T-helper 9 cell (primary cell): ENCODE results near the gene OAF.
"Not testable (repeated sequence)": the region's sequence is repeated elsewhere in the genome, so short reads cannot be mapped to it uniquely, and the experiment has no call there.

Experiments
- DNase-seq: peaks from one replicate; pipeline ENCODE4 v3.0.0-alpha.2; 2020

OAF gene

DNA sequence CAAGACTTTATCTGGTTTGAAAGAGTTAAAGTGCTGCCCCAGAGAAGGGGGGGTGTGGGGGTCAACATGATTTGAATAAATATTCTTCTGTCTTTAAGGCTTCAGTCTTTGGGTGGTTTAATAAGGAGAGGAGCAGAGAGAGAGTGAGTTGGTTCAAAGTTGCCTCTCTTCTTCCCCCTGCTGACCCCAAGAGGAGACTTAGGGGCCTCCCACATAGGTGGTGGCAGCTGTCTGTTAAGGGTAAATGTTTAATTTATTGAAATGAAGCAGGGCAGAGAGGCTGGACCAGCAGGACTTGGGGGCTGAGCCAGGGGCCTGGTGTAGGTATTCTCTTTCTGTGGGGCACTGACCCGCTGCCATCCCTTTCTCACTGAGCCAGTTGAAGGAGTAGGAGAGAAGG lies 34.6 kb downstream of the OAF start:
- no peak for DNase-seq

DNA sequence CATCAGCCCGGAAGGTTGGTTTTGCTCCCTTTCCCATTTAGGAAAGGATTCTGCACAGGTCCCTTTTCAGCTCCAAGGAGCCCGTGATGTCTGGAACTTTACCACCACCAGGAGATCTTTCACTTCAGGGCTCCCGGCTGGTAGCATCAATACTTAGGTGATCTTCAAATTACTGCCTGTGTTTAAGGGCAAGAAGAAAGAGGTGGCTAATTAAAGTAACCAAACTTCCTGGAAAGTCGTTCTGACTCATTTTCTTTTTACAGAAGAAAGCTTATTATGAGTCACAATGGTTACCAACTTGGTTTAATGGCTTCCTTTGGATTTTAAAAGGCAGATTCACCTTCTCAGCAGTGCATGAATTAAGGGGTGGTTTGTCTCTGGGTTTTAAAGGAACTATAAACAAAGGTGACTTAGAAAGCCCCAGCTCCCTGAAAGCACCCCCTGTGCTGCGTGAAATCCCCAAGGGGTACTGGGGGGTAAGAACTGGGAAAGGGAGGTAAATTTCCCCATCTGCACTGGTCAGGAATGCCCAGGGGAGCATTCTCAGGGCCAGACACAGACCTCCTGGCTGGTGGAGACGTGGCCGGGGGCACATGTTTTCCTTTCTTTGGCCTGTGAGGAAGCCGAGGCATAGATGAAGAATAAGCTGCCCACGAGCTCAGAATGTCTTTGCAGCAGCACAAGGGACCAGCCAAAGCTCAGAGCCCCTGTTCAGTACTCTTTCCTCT lies 37.9 kb downstream of the OAF start:
- no peak for DNase-seq

DNA sequence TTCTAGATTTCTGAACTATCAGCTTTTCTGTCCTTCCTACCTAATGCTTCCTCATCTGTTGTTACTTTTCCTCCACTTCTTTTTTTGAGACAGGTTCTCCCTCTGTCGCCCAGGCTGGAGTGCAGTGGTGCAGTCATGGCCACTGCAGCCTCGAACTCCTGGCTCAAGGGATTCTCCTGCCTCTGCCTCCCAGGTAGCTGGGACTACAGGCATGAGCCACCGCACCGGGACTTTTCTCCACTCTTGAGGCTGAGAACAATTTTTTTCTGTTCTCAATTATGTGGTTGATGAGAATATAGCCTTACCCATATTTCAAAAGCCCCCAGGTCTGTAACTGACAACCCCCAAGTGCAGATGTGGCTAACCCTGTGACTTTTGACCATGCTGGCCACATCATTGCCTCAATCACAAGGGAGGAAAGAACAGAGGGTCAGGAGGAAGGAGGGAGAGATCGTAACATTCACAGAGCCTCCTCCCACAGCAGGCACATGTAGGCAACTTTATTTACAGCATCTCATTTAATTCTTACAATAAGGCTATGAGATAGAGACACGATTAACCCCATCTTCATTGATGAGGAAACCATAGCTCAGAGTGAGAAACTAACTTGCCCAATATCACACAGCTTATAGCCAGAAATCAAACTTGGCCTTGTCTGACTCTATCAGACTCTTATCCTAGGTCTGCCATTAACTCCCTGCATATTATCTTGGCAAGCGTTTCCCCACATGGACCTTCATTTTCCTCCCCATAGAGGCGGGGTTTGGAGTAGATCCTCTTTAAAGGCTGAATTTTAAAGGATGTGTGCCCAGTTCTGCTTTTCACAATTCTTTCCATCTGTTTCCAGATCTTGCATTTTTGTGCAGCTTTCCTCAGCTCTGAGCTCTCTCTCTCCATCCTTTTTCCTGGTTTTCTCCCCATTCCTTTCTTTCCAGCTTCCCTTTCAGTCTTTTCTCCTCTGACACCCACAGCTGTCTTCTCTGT lies 38.7 kb downstream of the OAF start:
- DNase-seq = no peak

DNA sequence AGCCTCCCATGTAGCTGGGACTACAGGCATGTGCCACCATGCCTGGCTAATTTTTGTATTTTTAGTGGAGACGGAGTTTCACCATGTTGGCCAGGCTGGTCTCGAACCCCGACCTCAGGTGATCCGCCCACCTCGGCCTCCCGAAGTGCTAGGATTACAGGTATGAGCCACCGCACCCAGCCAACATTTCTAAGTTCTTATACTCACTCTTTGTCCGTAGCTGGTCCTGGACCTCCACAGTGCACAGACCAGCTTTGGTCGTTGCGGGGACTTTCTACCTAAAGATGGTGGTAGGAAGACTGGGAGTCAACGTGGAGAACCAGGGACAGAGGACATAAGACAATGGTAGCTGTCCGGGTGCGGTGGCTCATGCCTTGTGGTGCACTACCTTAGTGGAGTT lies 42.5 kb downstream of the OAF start:
- DNase-seq = not testable (repeated sequence)

DNA sequence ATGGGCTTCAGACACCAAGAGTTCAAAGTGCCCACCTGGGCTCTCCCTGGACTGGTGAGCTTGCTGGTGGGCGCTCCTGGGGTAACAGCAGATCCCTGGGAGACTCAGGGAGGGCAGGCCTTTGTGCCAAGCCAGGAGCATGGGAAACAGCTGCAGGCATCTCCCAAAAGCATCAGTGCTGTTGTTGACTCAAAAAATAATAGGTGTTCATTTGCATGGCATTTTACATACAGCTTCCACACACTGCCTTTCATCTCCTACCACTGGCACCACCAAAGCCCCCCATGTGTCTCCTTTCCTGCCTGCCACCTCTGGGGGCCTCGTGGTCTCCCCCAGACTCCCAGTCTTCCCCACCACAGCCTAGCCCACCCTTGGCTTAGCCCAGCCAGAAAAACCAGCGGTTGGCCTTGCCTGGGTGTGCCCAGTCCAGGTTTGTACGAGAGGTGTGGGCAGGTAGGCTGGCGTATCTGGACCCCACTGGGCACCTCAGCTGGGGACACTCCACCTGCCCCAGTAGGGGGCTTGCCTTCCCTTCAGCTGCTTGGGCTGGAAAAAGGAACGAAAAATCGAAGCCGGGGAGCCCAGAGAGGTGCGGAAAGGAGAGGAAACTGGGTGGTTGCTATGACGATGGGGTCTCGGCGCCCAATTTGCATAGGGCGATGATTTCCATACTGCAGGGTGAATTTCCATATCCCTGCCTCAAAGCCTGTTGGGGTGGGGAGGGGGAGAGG lies 44.1 kb downstream of the OAF start:
- DNase-seq = no peak

DNA sequence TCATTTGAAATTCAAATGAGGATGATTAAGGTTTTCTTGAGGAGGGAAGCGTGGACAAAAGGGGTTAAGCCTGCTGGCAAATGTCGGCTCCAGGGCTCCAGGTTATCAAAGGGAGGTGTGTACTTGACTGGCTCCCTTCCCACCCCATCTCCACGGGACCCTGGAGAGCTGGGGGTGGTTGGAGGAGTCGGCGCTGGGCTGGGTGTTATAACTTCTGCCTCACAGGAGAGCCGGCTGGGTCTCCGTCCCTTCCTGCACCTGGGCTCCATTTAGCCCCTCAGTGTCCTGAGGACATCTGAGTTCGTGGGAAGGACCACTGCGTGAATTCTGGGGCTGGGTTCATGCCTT lies 44.7 kb downstream of the OAF start:
- DNase-seq = no peak

DNA sequence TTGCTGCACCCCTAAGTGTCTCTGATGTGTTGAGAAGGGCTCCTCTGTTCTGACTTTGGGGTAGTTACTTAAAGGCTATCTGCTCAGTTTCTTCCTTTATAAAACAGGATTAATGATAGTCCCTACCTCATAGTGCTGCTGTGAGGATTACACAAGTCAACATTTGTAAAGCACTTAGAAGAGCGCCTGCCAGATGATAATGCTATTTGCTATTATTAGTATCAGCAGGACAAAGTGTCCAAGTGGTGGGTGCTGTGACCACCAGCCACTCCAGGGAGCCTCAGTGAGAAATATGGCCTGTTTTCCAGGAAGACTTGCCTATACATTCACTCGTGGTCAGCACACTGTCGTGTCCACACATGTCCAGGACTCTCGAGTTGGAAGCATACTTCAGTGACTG lies 45.3 kb downstream of the OAF start:
- no peak for DNase-seq

DNA sequence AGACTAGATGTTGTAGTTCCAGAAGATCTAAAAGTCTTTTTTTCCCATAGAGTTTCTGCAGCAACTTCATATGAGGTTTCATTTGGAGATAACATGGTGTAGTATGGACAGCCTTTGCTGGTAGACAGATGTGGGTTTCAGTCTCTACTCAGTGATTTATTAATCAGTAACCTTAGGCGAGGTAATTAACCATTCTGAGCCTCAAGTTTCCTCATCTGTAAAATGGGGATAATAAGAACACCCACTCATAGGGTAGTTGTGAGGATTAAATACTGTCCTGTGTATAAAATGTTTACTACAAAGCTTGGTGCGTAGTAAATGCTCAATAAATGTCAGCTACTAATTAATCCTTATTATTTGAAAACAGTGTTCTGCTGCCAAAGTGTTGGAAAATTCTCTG lies 45.9 kb downstream of the OAF start:
- no peak for DNase-seq

DNA sequence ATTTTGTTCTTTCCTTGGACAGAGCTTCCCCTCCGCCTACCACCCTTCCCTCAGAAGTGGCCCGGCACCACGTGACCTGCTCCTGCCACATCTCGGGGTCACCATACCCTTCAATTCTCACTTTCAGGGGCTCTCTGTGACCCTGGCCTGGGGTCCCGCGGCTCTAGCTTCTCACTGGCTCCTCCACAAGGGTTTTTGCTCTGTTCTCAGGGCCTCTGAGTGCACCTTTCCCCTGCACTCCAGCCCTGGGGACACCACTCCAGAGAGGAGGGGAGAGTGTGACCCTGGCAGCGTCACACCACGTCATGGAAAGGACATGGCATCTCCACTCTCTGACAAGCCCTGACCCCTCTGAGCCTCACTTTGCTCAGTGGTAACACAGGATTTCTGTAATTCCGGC lies 46.5 kb downstream of the OAF start:
- DNase-seq = no peak

DNA sequence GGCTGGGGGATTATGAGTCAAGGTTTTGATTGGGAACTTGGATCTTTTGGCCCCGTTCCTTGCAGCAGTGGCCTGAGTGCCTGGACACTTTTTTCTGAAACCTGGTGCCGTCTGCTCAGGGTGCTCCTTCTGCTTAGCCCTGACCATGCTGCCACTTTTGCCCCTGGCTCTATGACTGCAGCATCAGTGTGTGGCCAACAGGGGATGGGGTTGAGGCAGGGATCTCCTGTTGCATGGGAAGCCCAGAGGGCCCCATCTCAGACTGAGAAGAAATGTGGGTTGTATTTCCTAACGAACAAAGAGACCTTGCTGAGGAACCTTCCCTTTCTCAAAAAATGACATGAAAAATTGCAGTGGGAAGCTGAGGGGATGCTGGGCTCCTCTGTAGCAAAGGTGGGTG lies 47.8 kb downstream of the OAF start:
- no peak for DNase-seq

DNA sequence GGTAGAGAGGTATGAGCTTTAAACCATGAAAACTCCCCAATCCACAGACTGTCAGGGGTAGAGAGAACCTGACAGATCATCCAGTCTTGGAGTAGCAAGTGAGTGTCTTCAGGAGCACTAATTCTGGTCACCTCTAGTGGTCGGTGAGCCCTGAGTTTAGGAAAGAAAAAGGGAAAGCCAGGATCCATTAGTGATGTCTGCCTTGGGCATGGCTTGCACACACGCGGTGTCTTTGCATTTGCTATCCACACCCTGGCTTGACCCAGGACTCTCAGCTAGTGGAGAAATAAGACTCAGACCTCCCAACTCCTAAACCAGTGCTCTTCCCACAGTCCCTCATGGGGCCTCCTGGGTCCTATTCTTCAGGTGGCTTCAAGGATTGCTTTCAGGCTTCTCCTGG lies 48.4 kb downstream of the OAF start:
- no peak for DNase-seq

DNA sequence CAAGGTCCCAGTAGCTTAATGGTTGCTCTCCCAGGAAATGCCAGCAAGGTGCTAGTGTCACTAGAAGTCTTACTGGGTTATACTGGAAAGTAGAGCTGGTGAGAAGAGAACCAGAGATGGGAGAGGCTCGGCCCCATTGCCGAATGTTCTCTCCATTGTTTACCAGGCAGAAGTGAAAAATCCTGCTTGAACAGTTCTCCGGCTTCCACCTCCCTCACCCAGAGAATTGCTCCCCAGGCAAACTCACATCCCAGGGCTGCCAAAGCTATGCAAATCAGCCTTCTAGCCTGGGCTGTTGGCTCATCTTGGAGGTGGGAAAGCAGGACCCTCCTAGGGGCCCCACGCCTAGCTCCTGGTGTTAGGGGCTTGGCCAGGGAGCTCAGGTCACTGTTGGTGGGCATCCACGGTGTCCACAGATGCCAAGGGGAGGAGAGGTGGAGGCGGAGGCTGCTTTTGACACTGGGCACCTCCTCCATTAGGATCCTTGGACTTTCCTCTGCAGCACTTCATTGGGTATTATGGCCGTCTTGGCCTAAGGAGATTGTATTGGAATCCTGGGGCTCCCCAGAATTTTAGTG lies 49.2 kb downstream of the OAF start:
- DNase-seq = no peak

DNA sequence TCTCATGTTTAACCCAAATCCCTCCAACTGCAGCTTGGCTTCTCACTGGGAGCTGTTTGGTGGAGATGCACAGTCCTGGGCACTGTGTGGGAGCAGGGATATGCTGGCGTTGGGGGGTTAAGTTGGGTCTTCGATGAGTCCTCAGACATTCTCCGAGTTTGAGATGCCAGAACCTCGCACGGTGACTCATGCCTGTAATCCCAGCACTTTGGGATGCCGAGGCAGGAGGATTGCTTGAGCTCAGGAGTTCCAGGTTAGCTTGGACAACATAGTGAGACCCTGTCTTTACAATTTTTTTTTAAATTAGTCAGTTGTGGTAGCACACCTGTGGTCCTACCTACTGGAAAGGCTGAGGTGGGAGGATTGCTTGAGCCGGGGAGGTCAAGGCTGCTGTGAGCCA lies 49.8 kb downstream of the OAF start:
- DNase-seq = no peak

DNA sequence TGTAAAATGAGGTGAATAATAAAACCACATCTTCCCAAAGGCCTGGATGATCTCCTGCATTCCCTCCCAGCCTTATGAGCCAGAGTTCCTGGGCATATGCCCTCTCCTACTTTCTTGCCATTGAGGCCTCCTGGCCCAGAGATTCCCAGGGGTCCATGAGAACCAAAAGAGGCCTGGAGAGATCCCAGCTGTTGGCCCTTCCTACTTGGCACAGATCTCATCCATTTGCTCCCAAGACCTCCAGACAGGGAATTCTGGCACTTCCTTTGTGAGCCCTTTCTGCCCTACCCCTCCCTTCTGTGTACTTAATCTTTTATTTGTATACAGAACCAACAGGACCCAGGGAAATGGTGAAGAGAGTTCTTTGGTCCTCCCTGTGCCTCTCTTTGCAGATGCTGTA lies 50.5 kb downstream of the OAF start:
- no peak for DNase-seq

DNA sequence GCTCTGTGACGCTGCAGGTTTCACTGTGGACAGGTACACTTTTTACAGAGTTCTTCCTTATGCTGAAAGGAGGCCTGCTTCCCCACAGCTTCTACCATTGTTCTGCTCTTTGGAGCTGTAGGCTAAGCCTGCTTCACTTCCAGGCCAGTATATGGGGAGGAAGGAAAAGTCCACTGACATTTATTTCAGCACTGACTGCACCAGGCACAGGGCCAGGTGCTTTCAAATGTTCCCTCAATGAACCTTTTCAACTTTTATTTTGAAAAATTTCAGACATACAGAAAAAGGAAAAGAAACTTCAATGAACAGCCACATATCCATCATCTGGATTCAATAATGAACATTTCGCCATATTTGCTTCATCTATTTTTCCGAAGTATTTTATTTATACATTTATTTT lies 51.1 kb downstream of the OAF start:
- DNase-seq = no peak

DNA sequence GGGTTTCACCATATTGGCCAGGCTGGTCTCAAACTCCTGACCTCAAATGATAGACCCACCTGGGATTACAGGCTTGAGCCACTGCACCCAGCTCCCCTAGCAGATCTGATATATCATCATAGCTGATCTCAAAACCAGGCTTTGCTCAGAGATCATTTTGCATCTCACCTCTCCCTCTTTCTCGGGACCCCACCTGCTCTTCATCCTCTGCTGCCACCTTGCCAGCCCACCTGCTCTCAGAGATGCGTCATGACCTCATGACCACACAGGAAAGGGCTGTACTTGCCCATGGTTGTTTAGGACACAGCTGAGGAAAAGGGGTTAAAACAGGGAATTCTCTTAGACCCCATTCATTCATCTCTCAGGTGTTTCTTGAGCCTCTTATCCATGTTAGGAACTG lies 56.5 kb downstream of the OAF start:
- no peak for DNase-seq

DNA sequence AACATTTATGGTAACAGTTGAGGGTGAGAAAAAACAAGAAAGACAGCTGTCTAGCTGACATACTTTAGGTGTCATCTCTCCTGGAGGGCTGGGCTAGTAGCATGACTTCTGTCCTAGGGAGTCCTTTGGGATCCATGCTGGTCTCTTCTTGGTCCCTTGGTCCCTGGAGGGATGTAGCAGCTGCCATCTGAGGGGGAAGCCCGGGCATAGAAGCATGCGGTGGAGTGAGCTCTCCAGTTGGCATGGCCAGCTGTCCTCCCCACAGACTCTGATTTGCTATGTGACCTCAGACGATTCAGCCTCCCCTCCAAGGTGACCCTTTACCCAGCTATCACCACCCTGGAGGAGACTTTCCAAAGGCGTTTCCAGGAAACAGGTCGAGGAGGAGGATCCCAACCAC lies 57.9 kb downstream of the OAF start:
- DNase-seq = no peak

DNA sequence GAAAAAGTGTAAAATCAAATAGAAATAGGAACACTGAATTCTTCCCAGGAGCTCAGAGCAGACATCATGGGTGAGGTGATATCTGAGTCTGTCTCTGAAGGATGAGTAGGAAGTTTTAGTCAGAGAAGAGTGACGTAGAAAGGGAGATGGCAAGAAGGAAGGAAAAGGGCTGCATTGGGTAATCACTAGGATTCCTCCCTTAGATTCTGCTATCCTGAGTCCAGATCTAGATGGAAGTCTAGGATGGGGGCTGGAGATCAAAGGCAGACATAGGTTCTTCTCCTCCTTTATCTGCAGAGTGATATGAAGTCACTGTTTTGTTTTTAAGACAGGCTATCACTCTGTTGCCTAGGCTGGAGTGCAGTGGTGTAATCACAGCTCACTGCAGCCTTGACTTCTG lies 59.6 kb downstream of the OAF start:
- no peak for DNase-seq

DNA sequence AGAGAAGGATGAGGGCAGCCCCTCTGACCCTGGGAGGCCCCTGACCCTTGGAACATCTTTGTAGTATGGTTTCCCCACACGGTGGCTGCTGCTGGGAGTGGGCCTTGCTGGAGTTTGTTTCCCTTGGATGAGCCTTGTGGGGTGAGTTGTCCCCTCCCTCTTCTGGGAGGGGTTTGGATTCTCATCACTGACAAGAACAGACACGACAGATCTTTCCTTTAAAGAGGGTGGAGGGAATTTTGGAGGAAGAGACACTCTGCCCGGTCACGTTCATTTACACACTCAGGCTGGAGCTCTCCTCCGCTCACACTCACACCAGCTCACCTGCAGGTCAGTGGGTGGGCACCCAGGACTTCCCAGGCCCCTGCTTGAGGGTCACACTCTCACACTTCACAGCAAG lies 60.8 kb downstream of the OAF start:
- DNase-seq = no peak

DNA sequence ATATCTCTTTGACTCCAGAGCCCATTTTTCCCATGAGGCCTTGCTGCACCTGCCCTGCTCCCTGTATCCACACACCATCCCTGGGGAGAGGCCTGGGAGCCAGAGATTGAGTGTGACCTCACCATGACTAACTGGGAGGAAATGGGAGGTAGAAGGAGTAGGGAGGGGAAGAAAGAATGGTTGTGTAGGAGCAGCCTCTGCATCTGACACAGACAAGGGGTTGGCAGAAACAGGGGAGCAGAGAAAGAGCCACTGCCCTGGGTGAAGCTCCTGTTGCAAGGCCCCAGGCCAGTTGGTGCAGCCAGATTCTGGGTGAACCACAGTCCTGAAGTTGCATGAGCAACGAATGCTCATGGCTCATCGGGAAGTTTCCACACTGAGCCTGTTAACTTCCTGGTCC lies 61.5 kb downstream of the OAF start:
- no peak for DNase-seq

DNA sequence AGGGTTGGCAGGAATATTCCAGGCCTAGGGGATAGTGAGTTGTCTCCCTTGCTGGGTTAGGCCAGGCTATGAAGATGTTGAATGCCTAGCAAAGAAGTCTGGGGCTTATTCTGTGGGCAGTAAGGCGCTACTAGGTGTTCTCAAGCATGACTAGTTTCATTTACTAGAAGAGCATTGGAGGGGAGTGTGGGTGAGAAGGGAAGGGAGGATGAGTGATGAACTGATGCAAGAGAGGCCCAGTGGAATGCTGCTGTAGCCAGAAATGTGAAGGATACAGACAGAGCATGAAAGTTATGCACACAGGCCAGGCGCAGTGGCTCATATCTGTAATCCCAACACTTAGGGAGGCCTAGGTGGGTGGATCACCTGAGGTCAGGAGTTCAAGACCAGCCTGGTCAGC lies 62.6 kb downstream of the OAF start:
- DNase-seq = no peak

DNA sequence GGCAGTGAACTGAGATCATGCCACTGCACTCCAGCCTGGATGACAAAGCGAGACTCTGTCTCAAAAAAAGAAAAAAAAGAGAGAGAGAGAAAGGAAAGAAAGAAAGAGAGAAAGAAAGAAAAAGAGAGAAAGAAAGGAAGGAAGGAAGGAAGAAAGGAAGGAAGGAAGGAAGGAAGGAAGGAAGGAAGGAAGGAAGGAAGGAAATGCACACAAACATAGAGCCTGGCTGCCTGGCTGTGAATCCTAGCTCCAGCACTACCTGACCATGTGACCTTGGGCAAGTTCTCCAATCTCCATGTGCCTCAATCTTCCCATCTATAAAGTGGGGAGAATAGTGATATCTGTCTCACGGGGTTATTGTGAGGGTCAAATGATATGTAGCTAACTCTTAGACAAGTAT lies 63.1 kb downstream of the OAF start:
- not testable (repeated sequence) for DNase-seq

DNA sequence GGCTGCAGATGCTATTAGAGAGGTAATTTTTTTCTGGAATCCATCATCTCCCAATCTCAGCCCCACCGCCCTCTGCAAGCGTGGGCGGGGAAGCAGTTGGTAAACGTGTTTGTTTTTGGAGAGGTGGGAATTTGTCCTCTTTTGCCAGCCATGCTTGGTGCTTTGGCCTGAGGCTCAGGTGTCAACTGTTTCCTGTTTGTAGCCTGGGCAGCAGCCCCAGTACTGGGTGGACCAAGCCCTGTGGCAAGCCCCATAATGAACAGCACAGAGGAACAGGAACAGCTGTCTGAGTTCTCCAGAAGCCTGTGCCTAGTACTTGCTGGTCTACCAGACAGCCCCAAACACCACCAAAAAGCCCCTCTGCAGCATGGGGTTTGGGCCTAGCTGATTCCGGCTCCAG lies 68.7 kb downstream of the OAF start:
- DNase-seq = no peak
